Panc1 (cell line): ENCODE results near the gene CDH10. TPM values are rescaled to one million over a fixed set of nuclear protein-coding genes. Genes with fewer than 3 reads are reported as not detected.

Source experiments
- ATAC-seq: fragments of 200-7000 bp; cut with Tn5 transposase; 2 replicates; pipeline ENCODE4 v1.9.1; 2020; ENCODE audit warnings: mild to moderate bottlenecking, moderate library complexity
- BruUV-seq: library from RNA; stranded (reverse); fragments of 400-500 nt; replicated peaks from 2 replicates; lab custom pipeline; 2021; lab: Mats Ljungman, UMichigan
- CTCF ChIA-PET: fragments of 300-600 bp; sonication (Branson Sonifier 250); formaldehyde crosslinking; loops from one replicate; lab custom pipeline; 2022; ENCODE audit warnings: antibody characterized with exemption; lab: Charles Lee
- POLR2A ChIA-PET: fragments of 300-600 bp; sonication (Branson Sonifier 250); formaldehyde crosslinking; loops from one replicate; lab custom pipeline; 2022; ENCODE audit warnings: antibody characterized with exemption; lab: Charles Lee
- DNase-seq: peaks from one replicate; pipeline ENCODE4 v3.0.0-alpha.2; 2010; ENCODE audit warnings: low read depth, low spot score
- H3K27ac ChIP-seq: 2 replicates; pipeline ENCODE4 v1.5.1; 2011; ENCODE audit warnings: mild to moderate bottlenecking, low read length, inconsistent platforms
- H3K27me3 ChIP-seq: fragments of 200-500 bp; sonication (Bioruptor generic); 2 replicates; pipeline ENCODE4 v1.6.0; 2014; ENCODE audit warnings: low read length, inconsistent platforms; ENCODE audit not compliant: control insufficient read depth, insufficient read depth
- H3K36me3 ChIP-seq: fragments of 200-500 bp; sonication (Bioruptor generic); 2 replicates; pipeline ENCODE4 v1.5.1; 2014; ENCODE audit warnings: inconsistent platforms, mild to moderate bottlenecking, low read length, moderate library complexity; ENCODE audit not compliant: control insufficient read depth, insufficient read depth
- H3K4me1 ChIP-seq: 2 replicates; pipeline ENCODE4 v1.5.1; 2011; ENCODE audit warnings: inconsistent platforms, mild to moderate bottlenecking, low read length, moderate library complexity; ENCODE audit not compliant: control insufficient read depth, insufficient read depth
- H3K4me3 ChIP-seq, 2 experiments: 2 replicates each; pipeline ENCODE4 v1.5.1; 2011 to 2012; ENCODE audit warnings: low read depth in 2 of 2, low read length in 2 of 2, mild to moderate bottlenecking in 2 of 2, inconsistent platforms in 1 of 2, moderate library complexity in 1 of 2
- H3K9me3 ChIP-seq: fragments of 200-500 bp; sonication (Bioruptor generic); 2 replicates; pipeline ENCODE4 v1.5.1; 2014; ENCODE audit warnings: low read depth, mild to moderate bottlenecking, inconsistent platforms, low read length, moderate library complexity; ENCODE audit not compliant: control insufficient read depth, insufficient read depth
- POLR2AphosphoS5 ChIP-seq: IDR thresholded peaks from 2 replicates; pipeline ENCODE4 v1.6.1; 2012; ENCODE audit warnings: mild to moderate bottlenecking, low read depth, low read length, moderate library complexity
- REST ChIP-seq, 2 experiments: IDR thresholded peaks; 2 replicates each; pipeline ENCODE4 v1.6.1; 2011 to 2012; ENCODE audit warnings: low read depth in 2 of 2, control low read depth in 1 of 2, low read length in 1 of 2, mild to moderate bottlenecking in 1 of 2, moderate library complexity in 1 of 2; ENCODE audit not compliant: insufficient read depth in 1 of 2
- SIN3A ChIP-seq: IDR thresholded peaks from 2 replicates; pipeline ENCODE4 v1.6.1; 2012; ENCODE audit warnings: low read depth, mild to moderate bottlenecking, low read length, moderate library complexity, borderline replicate concordance; ENCODE audit not compliant: insufficient read depth
- TCF7L2 ChIP-seq: IDR thresholded peaks from 2 replicates; pipeline ENCODE4 v1.6.1; 2011; ENCODE audit warnings: mild to moderate bottlenecking, low read depth, low read length, inconsistent platforms
- in situ Hi-C: cut with HindIII; loops from 2 replicates; pipeline ENCODE4 v1.10.0; 2016; ENCODE audit warnings: low sequenced_read_pairs, low pct_unique_long_range_greater_than_20kb
- intact Hi-C: fragments of 100-400 bp; cut with micrococcal nuclease; formaldehyde crosslinking; loops from one replicate; pipeline ENCODE4 v1.10.0; 2022; ENCODE audit not compliant: unreplicated experiment
- total RNA-seq: library from RNA; stranded (reverse); gene quantifications from one replicate; pipeline ENCODE4 v1.2.1, GENCODE V29; 2021; ENCODE audit not compliant: unreplicated experiment
- TF ChIP-seq, protein P1 (sequence below): fragments of 450-650 bp; IDR thresholded peaks from 2 replicates; pipeline ENCODE4 v1.5.1; 2017; ENCODE audit warnings: mild to moderate bottlenecking

CDH10 gene
- total RNA-seq, 1 experiment from 2014 or later = 0.72 TPM

- ChIA-PET POLR2A (no interaction called here), CTCF (no interaction called here)
- ATAC-seq = no peak
- H3K4me3 ChIP-seq = no peak overlapping the region
- in situ Hi-C loops = no loop called here
- no TSS peak for BruUV-seq
- no peaks in the 10 kb centered on the region for H3K9me3 ChIP-seq
- H3K27me3 ChIP-seq = no peaks in the 10 kb centered on the region
- intact Hi-C loops = no loop called here
- TF ChIP-seq SIN3A = no peak
- no peak for TF ChIP-seq REST (IDR thresholded peaks at IDR 0.05; ENCODE audit: insufficient read depth in 1 of 2, low read depth in 2 of 2, low read length in 1 of 2)
- TF ChIP-seq, protein P1, sequence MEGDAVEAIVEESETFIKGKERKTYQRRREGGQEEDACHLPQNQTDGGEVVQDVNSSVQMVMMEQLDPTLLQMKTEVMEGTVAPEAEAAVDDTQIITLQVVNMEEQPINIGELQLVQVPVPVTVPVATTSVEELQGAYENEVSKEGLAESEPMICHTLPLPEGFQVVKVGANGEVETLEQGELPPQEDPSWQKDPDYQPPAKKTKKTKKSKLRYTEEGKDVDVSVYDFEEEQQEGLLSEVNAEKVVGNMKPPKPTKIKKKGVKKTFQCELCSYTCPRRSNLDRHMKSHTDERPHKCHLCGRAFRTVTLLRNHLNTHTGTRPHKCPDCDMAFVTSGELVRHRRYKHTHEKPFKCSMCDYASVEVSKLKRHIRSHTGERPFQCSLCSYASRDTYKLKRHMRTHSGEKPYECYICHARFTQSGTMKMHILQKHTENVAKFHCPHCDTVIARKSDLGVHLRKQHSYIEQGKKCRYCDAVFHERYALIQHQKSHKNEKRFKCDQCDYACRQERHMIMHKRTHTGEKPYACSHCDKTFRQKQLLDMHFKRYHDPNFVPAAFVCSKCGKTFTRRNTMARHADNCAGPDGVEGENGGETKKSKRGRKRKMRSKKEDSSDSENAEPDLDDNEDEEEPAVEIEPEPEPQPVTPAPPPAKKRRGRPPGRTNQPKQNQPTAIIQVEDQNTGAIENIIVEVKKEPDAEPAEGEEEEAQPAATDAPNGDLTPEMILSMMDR = no peak
- no peak for TF ChIP-seq TCF7L2
- no peak for TF ChIP-seq POLR2AphosphoS5
- H3K36me3 ChIP-seq = no peaks in the 10 kb centered on the region
- H3K27ac ChIP-seq = no peak overlapping the region
- no peak for DNase-seq
- no peaks in the 10 kb centered on the region for H3K4me1 ChIP-seq
These were observed 119.4 kb downstream of the CDH10 start for GRCh38 chr5:24525414-24525813.

DNA sequence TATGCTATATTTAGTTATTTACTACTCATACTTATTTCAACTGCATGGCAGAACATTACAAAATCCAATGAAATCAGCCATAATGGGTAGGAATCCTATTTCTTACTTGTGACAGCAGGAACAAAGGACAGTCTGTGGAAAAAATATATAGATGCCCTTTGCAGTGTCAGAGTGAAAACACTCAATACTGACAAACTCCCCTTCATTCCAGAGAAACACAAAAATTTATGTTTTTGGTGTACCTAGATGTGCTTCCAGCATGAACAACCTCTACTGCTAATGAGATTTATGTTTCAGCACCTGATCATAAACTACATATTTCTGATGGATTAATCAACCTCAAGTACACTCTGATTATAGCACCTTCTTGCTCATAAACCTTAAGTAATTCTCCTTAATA, 132.4 kb downstream of the CDH10 start:
- H3K27ac ChIP-seq = no peak overlapping the region
- H3K9me3 ChIP-seq = no peaks in the 10 kb centered on the region
- DNase-seq (no peak), ATAC-seq (no peak)
- POLR2A ChIA-PET = no interaction called here
- intact Hi-C loops (no loop called here), in situ Hi-C loops (no loop called here)
- H3K4me3 ChIP-seq = no peak overlapping the region
- no TSS peak for BruUV-seq
- no peaks in the 10 kb centered on the region for H3K27me3 ChIP-seq
- no peaks in the 10 kb centered on the region for H3K36me3 ChIP-seq
- TF ChIP-seq, protein P1 = no peak
- TF ChIP-seq TCF7L2 (no peak), REST (IDR thresholded peaks at IDR 0.05; ENCODE audit: insufficient read depth in 1 of 2, low read depth in 2 of 2, low read length in 1 of 2) (no peak), SIN3A (no peak)
- H3K4me1 ChIP-seq = no peaks in the 10 kb centered on the region
- CTCF ChIA-PET = no interaction called here
